Brain microvascular endothelial cell (primary cell): ENCODE results near the gene ZNF280C.
A peak's percentile ranks its signal among the peaks of the same experiment; 100 is the strongest.
"Not testable (repeated sequence)": the region's sequence is repeated elsewhere in the genome, so short reads cannot be mapped to it uniquely, and the experiment has no call there.

Experiments used
- DNase-seq: peaks from one replicate; pipeline ENCODE4 v3.0.0-alpha.2; 2020
- H3K27ac ChIP-seq: fragments of 250-450 bp; sonication (Bioruptor Pico); 2 replicates; pipeline ENCODE4 v1.5.1; 2020; ENCODE audit warnings: mild to moderate bottlenecking, moderate library complexity
- H3K27me3 ChIP-seq: fragments of 250-450 bp; sonication (Bioruptor Pico); replicated peaks from 2 replicates; pipeline ENCODE4 v1.5.1; 2020; ENCODE audit warnings: mild to moderate bottlenecking
- H3K36me3 ChIP-seq: fragments of 250-450 bp; sonication (Bioruptor Pico); replicated peaks from 2 replicates; pipeline ENCODE4 v1.5.1; 2020; ENCODE audit warnings: mild to moderate bottlenecking
- H3K4me3 ChIP-seq: 2 replicates; pipeline ENCODE4 v1.5.1; 2011; ENCODE audit warnings: low read depth, mild to moderate bottlenecking, control low read depth, low read length, moderate library complexity
- in situ Hi-C: cut with HindIII; loops from 2 replicates; pipeline ENCODE4 v1.10.0; 2017; ENCODE audit warnings: low sequenced_read_pairs, low pct_ligation_motif_present
- TF ChIP-seq, protein P1 (sequence below): IDR thresholded peaks from 2 replicates; pipeline ENCODE4 v1.5.1; 2011; ENCODE audit warnings: low read depth, mild to moderate bottlenecking, moderate library complexity, low read length, control low read depth, inconsistent platforms; ENCODE audit errors: missing control alignments

ZNF280C gene

DNA sequence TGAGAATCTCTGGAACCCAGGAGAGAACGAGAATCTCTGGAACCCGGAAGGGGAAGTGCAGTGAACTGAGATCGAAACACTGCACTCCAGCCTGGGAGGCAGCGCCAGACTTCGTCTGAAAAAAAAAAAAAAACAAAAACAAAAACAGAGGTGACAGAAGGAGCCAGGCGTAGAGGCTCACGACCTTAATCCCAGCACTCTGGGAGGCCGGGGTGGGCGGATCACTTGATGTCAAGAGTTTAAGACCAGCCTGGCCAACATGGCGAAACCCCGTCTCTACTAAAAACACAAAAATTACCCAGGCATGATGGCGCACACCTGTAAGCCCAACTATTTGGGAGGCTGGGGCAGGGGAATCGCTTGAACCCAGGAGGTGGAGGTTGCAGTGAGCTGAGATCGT lies 17.0 kb downstream of the ZNF280C start:
- no peak overlapping the region for H3K27ac ChIP-seq
- TF ChIP-seq, protein P1, sequence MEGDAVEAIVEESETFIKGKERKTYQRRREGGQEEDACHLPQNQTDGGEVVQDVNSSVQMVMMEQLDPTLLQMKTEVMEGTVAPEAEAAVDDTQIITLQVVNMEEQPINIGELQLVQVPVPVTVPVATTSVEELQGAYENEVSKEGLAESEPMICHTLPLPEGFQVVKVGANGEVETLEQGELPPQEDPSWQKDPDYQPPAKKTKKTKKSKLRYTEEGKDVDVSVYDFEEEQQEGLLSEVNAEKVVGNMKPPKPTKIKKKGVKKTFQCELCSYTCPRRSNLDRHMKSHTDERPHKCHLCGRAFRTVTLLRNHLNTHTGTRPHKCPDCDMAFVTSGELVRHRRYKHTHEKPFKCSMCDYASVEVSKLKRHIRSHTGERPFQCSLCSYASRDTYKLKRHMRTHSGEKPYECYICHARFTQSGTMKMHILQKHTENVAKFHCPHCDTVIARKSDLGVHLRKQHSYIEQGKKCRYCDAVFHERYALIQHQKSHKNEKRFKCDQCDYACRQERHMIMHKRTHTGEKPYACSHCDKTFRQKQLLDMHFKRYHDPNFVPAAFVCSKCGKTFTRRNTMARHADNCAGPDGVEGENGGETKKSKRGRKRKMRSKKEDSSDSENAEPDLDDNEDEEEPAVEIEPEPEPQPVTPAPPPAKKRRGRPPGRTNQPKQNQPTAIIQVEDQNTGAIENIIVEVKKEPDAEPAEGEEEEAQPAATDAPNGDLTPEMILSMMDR, result no peak
- H3K4me3 ChIP-seq, result no peak overlapping the region
- no peaks in the 10 kb centered on the region for H3K36me3 ChIP-seq
- in situ Hi-C loops, result no loop called here
- no peak for DNase-seq
- H3K27me3 ChIP-seq, result no peaks in the 10 kb centered on the region

- in situ Hi-C loops, result no loop called here
- H3K27ac ChIP-seq, result no peak overlapping the region
- no peaks in the 10 kb centered on the region for H3K27me3 ChIP-seq
- DNase-seq, result no peak
- TF ChIP-seq, protein P1, result no peak
- H3K36me3 ChIP-seq, result peaks cover 5% of the 10 kb centered on the region
- H3K4me3 ChIP-seq, result no peak overlapping the region
These were observed 20.7 kb downstream of the ZNF280C start for GRCh38 chrX:130247996-130248395.

DNA sequence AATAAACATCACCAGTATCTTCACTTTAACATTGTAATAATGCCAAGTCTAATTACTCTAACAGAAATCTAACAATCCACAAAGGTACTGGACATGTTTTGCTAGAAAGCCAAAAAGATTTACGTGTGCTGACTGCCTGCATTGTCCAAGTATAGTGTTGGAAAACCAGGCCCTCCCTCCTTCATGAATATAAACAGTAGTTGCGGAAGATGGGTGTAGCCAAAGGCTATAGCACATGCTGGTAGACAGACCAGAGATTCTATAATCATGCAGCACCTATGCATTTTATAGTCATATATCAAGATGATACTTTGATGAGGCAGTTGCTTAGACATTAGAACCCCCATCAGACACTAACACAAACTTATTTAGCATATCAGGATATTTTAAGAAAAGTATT lies 22.6 kb downstream of the ZNF280C start:
- Histone ChIP-seq H3K27me3 (no peaks in the 10 kb centered on the region), H3K36me3 (peaks cover 7% of the 10 kb centered on the region), H3K4me3 (no peak overlapping the region), H3K27ac (peak overlapping the region; percentile 31)
- DNase-seq, result no peak
- TF ChIP-seq, protein P1, result no peak
- in situ Hi-C loops, result no loop called here

DNA sequence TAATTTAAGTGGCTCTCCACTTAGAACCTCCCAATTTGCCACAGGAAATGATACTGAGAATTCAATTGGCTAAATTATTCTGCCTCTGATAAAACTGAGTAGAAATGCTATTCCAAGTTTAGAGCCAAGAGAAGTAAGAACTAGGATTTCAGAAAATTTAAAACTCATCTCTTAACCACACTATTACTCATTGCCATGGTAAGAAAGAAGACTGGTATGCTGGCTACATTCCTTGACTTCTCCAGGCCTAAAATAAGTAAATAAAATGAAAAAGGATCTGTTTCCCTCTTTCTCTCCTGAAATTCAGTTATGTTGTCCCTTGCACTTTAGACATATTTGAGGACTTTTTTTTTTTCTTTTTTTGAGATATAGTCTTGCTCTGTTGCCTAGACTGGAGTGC lies 23.3 kb downstream of the ZNF280C start:
- Histone ChIP-seq H3K4me3 (no peak overlapping the region), H3K27ac (peak overlapping the region; percentile 31), H3K27me3 (no peaks in the 10 kb centered on the region), H3K36me3 (peaks cover 7% of the 10 kb centered on the region)
- in situ Hi-C loops, result no loop called here
- TF ChIP-seq, protein P1, result no peak
- no peak for DNase-seq

- H3K27me3 ChIP-seq, in situ Hi-C loops: not testable (repeated sequence)
These were observed 37.5 kb downstream of the ZNF280C start for GRCh38 chrX:130231184-130231583.

GRCh38 chrX:130228871-130229270 lies 39.8 kb downstream of the ZNF280C start:
- H3K36me3 ChIP-seq, result no peaks in the 10 kb centered on the region
- DNase-seq, result no peak
- H3K27ac ChIP-seq, result no peak overlapping the region
- H3K27me3 ChIP-seq, result no peaks in the 10 kb centered on the region
- in situ Hi-C loops, result no loop called here
- no peak overlapping the region for H3K4me3 ChIP-seq
- TF ChIP-seq, protein P1, result no peak

More at GRCh38 chrX:130231184-130231583, 37.5 kb downstream of the ZNF280C start:
- not testable (repeated sequence) for H3K27ac ChIP-seq, H3K36me3 ChIP-seq, DNase-seq, H3K4me3 ChIP-seq
